Ramos (cell line): ENCODE results near the gene TEAD4.

ENCODE experiments used
- in situ Hi-C: fragments of 300-500 bp; cut with MboI; formaldehyde crosslinking; loops from one replicate; pipeline ENCODE4 v1.14.3; 2022; ENCODE audit warnings: low sequenced_read_pairs; ENCODE audit not compliant: unreplicated experiment

Gene TEAD4

DNA sequence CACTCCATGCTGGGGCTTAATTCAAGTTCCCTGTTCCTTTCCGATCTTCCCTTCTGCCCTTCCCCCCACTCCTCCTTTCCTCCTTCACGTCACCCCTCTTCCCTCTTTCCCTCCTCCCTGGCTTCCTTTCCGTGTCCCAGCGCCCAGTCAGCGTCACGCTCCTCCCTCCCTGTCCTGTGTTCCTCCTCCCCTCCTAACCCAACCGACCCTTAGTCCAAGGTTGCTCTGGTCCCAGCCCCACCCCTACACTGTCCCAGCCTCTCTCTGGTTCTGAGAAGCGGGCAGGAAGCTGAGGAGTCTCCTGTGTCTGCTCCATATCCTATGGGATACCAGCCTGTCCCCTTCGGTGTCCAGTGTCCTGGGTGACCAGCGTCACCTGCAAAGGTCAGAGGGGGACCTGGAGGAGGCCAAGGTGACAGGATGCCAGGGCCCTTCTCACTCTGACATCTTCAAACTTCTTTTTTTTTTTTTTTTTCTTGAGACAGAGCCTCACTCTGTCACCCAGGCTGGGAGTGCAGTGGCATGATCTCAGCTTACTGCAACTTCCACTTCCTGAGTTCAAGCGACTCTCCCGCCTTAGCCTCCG is 61.7 kb downstream of the TEAD4 start:
- in situ Hi-C loops, result no loop called here

DNA sequence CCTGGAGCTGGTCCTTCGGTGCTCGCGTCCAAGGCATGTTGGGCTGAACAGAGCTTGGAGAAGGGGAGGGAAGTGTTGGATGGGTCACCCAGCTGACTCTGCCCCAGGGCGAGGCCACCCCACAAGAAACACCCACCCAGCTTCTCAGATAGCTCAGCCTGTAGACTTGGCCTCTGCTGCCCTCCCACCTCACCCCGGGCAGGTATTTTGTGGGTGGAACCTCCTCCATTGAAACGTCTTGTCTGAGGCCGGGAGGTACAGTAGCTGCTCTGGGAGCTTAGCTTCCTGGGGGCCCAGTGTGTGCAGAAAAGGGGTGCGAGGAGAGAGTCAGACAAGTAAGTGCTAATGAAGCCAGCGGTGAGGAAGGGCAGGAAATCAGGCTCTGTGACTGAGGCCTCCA is 63.2 kb downstream of the TEAD4 start:
- in situ Hi-C loops, result no loop called here

DNA sequence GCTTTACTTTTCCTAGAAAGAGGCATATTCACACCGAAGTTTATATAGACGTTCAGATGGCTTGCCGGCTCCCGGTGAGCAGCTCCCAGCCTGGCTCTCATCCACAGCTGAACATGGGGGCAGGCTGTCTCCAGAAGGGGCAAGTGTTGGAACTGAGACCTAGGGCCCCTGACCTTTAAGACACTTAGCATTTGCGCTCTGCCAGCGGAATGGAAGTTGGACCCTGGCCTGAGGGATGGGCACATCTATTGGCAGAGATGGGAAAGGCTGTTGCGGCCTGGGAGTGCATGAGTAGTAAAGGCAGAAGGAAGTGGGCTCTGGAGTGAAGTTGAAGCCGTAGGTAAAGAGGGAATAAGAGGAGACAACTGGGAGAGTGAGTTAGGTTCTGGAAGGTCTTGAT is 63.8 kb downstream of the TEAD4 start:
- in situ Hi-C loops, result no loop called here

DNA sequence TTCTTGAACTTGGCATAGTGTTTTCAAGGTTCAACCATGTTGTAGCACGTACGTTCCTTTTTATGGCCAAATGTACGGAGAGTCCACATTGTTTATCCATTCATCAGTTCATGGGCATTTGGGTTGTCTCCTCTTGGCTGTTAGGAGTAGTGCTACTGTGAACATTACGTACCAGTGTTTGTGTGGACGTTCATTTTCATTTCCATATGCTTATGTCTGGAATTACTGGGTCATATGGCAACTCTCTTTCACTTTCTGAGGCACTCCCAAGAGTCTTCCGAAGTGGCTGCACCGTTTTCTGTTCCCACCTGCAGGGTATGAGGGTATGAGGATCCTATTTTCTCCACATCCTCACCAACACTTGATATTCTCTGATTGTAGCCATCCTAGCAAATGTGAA is 68.9 kb downstream of the TEAD4 start:
- in situ Hi-C loops, result no loop called here

DNA sequence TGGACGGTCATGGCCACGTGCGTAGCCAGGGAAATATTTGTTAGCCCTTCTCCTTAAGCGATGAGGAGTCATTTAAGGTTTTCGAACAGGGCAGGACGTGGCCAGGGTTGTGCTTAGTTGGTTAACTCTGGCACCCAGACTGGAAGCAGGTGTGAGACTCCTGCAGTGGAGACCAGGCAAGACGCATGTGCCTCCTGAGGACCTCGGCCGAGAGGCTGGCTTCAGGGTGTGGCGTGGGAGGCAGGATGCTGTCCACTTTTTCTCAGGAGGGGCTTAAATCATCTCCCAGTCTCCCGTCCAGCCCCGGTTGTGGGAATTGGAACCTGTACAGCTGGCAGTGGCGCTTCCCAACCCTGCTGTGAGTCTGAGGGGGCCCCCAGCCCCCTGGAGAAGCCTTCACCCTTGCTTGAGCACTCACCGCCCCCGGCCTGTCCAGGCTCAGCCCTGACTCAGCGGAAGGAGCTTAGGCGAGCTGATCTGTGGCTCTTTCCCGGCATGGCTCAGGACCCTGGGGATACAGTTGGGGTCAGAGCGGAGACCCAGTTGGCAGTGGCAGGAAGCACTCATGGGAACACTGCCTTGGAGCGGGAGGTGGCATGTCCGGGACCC is 71.7 kb downstream of the TEAD4 start:
- in situ Hi-C loops, result no loop called here

DNA sequence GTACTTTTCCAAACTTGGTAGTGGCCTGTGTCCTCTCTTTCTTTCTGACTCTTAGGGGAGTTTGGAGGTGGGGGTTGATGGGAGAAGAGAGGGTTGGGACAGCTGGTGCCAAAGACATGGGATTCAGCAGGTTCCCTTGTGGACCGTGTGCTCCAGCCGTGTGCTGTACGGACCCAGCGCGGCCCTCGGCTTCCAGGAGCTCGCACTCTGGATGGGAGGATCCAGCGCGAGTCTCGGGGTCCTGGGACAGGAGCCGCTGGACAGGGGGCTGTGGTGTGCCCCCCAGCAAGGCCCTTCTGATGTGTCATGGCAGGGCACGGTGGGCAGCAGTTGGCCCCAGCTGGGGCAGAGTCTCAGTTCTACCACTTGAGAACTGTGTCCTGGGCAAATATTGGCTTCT is 73.0 kb downstream of the TEAD4 start:
- in situ Hi-C loops, result no loop called here

DNA sequence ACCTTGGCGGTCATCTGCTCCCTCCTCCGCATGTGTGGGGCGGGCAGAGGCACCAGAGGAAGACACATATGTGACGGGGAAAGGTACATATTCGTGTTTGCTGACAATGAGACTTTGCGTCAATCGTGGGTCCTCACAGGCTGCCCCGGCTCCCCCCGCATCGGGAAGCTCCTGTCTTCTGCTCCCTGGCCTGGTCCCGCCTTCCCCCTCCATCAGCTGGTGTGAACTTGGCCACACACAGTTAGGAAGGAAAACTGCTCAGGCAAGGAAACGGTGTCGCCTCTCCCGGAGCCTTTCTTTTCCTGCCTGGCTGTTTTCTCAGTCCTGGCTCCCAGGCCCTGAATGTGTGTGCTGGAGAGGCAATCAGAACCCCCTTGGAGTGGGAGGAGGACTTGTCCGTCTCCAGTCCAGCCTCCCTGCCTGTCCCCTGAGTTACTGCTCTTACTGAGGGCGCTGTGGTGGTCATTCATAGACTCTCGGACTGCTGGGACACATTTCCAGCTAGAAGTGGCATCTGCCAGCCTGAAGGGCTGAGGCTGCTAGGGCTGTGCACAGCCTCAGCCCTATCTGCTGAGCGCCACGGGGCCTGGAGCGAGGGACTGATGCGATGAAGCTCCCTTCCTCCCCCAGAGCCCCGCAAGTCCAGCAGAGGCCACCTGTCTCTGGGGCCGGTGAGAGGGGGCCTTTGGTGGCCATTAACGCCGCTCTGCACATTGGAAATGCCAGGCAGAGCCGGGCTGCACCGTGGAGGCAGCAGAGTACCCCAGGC is 73.8 kb downstream of the TEAD4 start:
- in situ Hi-C loops, result no loop called here

DNA sequence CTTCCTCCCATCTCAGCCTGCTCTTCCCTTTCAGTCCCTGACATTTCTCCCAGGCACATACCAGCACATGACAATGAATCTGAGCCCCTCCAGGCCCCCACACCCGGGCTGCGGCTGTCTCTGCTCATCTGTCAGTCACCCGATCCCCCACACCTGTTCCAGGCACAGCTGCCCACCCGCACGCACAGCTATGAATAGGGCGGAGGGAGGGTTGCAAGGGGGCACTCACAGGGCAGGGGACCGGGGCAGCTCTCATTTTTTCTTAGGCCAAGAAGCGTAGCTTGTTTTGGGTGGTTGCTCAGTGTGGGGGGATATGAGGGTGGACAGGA is 74.3 kb downstream of the TEAD4 start:
- in situ Hi-C loops, result no loop called here

DNA sequence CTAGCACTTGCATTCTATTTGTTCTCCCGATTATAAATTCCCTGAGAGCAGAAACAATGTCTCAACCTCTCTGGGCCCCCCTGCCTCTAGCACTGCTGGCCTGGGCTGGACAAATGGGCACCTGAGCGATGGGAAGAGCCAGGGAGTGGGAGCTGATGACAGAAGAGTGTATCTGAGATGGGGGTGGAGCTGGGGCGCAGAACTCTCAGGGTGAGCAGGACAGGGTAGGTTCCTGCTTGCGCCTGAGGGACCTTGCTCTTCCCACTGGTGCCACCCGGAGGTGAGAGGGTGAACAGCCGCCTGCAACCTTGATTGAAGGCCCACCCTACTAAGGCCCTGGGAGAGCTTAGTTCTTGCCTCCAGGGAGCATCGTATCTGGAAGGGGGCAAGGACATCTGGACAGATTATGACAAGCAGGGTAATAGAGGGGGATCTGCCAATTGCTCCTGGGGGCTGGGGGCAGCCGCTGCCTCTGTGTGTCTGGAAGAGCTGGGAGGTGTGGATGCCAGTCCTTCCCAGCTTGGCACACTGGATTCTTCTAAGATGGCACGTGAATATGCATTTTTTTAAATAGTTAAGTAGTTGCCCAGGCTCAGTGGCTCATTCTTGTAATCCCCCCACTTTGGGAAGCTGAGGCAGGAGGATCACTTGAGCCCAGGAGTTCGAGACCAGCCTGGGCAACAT is 75.0 kb downstream of the TEAD4 start:
- in situ Hi-C loops, result no loop called here

DNA sequence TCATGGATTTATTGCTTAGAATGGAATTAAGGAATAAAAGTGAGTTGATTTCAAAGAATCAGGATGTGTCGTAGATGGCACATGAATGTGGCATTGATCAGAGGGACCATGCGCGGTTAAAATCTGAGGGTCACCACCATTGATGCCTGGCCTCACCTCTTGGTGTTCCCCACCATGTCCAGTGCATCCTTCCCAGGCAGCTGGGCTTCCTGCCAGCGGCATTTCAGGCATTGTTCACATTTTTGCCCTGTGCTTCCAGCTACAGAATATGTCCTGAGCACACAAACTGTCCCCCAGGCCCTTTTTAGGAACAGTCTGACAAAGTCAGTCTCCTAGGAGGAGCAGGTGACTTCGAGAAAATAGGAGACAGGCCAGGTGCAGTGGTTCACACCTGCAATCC is 76.0 kb downstream of the TEAD4 start:
- in situ Hi-C loops, result no loop called here

DNA sequence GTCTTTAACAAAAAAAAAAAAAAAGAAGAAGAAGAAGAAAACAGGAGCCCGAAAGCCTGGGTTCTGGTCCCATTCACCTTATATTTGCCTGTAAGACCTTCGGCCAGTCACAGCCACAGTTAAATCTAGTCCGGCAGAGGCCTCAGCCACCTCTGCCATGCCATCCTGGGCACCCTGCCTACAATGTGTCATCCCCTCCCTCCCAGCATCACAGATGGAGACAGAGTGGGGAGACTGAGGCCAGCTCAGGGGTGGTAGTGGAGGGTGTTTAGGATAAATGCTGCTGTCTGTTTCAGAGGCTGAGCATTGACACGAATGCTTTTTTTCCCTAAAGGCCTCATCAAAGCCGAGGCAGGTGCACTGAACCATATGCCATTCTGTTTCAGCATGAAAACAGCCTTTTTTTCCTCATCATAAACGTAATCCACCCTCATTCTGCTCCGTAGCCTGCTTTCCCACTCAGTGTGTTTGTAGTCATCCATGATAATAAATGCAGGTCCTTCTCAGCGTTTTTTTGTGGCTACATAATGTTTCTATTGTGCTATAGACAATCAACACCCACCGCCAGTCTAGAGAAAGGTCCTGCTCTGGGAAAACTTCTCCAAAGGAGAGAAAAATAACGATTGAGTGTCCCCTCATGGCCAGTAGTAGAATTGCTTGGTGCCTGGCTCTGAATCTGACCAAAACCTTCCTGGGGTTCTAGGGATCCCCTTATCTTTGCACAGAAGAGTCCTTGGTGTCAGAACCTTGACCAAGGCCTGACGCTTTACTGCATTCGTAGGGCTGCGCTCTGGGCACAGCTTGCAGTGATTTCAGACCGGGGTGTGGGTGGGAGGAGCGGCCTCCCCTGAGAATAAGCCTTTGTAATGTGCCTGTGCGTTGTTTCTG is 76.9 kb downstream of the TEAD4 start:
- in situ Hi-C loops, result no loop called here

DNA sequence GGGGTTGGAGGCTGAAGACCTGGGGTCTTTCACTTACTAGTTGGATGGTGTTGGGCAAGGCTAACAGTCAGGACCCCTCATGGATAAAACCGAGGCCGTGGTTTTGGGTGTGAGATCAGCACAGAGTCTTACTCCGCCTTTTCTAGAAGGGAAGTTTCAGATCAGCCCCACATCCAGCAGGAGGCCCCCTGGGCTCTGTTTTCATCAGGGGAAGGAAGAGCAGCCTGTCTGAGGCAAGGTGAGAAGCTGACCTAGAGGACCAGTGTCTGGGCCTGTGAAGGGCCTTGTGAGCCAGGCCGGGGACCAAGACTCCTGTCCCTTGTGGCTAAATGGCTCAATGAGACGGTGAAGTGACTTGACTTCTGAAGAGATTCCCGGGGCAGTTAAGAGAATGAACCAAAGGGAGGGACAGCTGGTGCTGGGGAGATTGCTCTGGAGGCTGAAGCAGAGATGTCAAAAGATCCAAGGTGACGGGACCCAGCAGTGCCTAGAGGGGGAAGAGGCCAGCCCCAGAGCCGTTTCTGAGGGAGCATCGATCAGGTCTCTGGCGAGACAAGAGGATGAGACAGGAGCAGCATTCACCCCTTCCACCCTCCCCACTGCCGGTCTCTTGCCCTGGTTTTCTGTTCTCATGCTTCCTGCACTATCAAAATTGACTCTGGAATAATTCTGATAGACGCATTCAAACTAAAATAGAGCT is 77.9 kb downstream of the TEAD4 start:
- in situ Hi-C loops, result no loop called here

DNA sequence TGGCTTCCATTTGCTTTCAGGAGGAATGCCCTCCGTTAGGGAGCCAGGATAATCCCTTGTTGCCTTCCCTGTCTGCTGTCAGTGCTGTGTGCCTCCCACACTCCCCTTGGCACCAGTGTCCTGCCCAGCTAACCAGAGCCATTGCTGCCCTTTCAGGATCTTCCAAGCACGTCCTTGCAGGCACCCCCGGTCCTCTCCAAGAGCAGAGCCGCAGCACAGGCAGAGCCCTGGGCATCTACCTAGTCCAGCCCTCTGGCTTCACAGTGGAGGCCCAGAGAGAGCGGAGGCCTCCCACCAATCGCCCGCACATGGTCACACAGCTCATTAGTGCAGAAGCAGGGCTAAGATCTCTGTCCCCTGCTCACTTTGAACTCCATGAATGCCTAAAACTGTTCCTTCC is 79.0 kb downstream of the TEAD4 start:
- in situ Hi-C loops, result no loop called here

DNA sequence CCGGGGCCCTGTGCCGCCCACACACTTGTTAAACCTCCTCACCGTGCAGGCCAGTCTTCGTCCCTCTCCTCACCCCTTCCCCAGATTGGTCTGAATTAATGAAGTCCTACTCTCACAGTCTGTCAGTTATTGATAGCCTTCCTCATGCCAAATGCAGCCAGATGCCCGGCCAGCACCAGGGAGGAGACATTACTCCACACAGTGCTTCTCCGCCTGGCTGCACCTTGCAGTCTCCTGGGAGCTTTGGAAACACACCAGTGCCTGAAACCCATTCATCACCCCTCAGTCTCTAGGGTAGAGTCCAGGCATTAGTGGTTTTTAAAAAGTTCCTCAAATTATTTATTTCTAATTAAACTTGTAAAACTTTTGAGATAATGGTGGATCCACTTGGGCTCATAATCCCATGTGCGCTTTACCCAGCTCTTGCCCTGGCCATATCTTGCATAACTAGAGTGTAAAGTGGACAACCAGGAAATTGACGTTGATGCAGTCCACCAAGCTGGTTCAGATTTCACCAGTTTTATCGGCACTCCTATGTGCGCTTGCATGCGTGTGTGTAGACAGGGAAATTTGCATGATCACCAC is 79.8 kb downstream of the TEAD4 start:
- in situ Hi-C loops, result no loop called here

DNA sequence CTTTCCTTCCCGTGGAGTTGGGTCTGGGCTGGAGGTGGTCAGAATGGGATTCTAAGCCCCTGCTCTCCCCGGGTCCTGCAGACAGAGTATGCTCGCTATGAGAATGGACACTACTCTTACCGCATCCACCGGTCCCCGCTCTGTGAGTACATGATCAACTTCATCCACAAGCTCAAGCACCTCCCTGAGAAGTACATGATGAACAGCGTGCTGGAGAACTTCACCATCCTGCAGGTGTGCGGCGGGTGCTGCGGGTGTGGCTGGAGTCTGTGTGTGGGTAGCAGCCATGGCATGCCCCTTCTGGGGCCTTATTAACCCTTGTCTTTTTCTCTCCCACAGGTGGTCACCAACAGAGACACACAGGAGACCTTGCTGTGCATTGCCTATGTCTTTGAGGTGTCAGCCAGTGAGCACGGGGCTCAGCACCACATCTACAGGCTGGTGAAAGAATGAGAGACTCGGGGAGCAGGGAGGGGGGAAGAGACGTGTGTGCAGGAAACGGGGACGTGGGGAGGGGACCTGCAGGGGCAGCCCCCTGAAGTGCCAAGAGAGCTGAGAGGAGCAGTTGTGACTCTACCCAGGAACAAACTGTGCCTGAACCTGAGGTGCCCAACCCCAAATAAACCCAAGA is 80.9 kb downstream of the TEAD4 start:
- in situ Hi-C loops, result no loop called here

DNA sequence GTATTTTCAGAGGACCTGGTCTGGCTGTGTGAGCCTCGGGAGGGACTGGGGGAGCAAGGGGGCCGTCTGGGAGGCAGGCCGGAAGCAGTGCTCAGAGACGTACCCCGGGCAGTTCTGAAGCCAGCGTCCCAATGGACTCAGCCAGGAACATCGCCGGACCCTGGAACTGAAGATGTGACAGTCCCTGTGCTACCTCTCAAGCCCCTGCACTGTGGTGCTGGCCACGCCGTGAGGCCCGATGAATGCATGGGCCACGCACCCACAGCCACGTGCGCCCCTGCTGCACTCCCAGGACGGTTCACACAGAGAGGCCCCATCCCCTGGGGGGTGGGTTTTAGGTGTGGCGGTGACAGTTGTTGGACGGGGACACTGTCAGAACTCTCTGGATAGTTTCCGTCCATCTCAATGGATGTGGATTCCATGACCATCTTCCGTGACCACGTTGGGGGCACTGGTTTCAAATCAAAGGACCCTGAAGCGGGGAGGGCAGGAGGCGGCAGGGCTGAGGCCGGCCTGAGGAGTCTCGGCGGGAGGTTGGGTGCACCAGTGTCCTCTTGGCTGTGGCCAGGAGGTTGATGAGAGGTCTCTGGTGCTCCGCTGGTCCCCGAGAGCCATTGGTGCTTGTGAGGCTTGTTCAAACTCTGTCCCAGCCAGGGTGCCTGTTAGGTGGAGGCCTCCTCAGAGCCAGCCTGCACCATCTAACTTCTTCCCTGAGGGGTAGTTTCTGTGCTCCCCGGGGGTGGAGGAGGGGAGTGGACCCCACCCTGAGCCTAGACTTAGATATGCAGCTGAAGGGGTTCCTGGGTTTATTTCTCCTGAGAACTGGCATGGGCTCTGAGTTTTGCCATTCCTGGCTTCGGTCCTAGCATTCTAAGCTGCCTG is 81.7 kb downstream of the TEAD4 start:
- in situ Hi-C loops, result no loop called here

DNA sequence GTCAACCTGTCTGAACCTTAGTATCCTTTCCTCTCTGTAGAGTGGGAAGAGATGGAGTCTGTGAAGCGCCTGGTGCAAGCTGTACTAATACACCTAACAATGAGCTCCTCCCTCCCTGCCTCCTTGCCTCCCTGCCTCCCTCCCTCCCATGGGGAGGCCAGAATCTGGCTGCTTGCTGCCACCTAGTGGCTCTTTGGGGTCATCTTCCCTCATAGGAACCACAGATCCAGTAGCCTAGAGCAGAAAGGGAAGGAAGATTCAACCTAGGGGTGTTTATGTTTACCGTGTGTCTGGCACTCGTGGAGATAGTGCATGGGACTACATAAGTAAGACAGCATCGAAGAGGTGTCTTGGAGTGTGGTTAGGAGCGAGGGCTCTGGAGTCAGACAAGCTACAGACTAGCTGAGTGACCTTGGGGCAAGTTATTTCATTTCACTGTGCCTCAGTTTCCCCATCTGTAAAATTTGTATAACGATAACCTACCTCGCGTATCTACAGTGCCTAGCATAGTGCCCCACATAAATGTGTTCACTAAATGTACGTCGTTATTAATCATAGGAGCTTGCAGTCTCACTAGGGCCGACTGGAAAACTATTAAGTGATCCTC is 82.5 kb downstream of the TEAD4 start:
- in situ Hi-C loops, result no loop called here

DNA sequence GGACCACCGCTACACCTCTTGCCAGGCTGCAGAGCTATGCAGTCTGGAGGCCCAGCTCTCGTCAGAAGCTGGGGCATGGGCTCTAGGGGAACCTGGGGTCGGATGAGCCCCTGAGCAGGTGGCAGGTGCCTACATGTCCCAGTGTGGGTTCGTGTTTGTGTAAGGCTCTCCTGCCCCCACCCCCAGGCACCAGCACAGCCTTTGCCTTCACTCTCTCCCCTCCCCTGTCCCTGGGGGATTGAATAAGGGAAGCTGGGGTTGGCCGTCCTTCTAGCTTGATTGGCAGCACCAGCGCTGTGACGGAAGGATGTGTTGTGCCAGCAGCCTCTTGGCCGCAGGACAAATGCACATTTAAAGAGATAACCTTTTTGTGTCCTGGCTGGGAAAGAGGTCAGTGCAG is 83.2 kb downstream of the TEAD4 start:
- in situ Hi-C loops, result no loop called here
